Neural progenitor cell (in vitro differentiated cells): ENCODE results near the gene LRRC49.

ENCODE experiments used
- CTCF ChIP-seq: fragments of 200-600 bp; sonication (generic); IDR thresholded peaks from 2 replicates; pipeline ENCODE4 v1.5.1; 2017; ENCODE audit warnings: antibody characterized with exemption, mild to moderate bottlenecking
- EZH2 ChIP-seq: fragments of 200-600 bp; sonication (generic); IDR thresholded peaks from 2 replicates; pipeline ENCODE4 v1.6.1; 2017; ENCODE audit warnings: antibody characterized with exemption, mild to moderate bottlenecking, moderate library complexity

GRCh38 chr15:70967646-70968045 is 75.0 kb downstream of the LRRC49 start:
- TF ChIP-seq EZH2 (no peak), CTCF (no peak)
